ENCODE results near the gene ATL1.

DNA sequence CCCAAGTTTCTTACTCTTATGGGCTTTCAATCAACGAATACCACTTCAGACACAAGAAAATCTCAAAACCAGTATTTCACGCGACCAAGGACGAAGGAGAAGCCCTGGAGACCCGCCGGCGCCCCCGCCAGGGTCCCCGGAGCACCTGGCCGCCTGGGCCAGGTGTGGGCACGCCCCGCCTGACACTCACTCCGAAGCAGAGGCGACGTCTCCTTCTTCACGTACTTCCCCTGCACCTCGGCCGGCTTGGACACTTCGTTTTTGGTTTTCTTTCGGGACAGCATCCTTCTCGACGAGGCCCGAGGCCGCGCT, 107.7 kb downstream of the ATL1 start:
- TF ChIP-seq BHLHE40 (IDR thresholded peaks at IDR 0.05; ENCODE audit: borderline replicate concordance) (no peak), SP1 (IDR thresholded peaks at IDR 0.05) (no peak), FOXA1 (IDR thresholded peaks at IDR 0.05) (no peak), FOXM1 (IDR thresholded peaks at IDR 0.05; ENCODE audit: borderline replicate concordance) (no peak)

Measured in HEK293T (cell line).